Measurements from ENCODE around the gene DHX16. TPM values are rescaled to one million over a fixed set of nuclear protein-coding genes. Genes with fewer than 3 reads are reported as not detected.

Gene DHX16
- total and polyA plus RNA-seq, 2 of the 8 experiments (the other 6 are each of a cell fraction or from before 2014, with no cell fraction given): 27.4 to 44.4 TPM

DNA sequence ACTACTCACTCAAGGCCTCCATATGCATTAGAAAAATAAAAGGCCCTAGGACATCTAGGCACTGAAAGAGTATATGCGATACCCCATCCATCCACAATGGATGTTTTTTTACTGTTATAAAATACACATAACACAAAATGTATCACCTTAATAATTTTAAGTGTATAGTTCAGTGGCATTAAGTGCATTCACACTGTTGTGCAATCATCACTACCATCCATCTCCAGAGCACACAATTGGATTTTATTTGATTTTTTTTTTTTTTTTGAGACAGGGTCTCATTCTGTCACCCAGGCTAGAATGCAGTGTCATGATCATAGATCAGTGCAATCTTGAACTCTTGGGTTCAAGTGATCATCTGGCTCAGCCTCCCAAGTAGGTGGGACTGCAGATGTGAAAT lies 41.5 kb upstream of the DHX16 start:
- H3K23me2 ChIP-seq (ENCODE audit: low read depth, low read length): peaks cover 5% of the 10 kb centered on the region
- no peak overlapping the region for H2BK5ac ChIP-seq (ENCODE audit: low read depth, low read length)
- H3K4ac ChIP-seq (replicated peaks; ENCODE audit: insufficient read length, low read depth, low read length): no peak overlapping the region
- H2AK5ac ChIP-seq (ENCODE audit: low read depth, low read length): no peak overlapping the region
- FAIRE-seq (no peak), DNase-seq (ENCODE audit: low read depth in 1 of 2, low spot score in 2 of 2) (no peak)
- H3K9me3 ChIP-seq (ENCODE audit: insufficient read depth in 2 of 2, low read depth in 1 of 2, low read length in 1 of 2): no peaks in the 10 kb centered on the region
- H3K9ac ChIP-seq (replicated peaks in 1 of 4; ENCODE audit: extremely low read depth in 1 of 4, low read depth in 3 of 4, low read length in 3 of 4): no peak overlapping the region
- CTCF ChIA-PET (ENCODE audit: partially characterized antibody): interaction anchor here (1.0 to 2.3 kb wide), 4 partner anchors 10 to 47 kb away, joined by 3 to 8 read pairs (median 4); no protein-coding TSS in a partner anchor
- H3K27me3 ChIP-seq (replicated peaks in 1 of 4; ENCODE audit: control insufficient read depth in 3 of 4, extremely low read depth in 1 of 4, insufficient read depth in 3 of 4, low read length in 3 of 4): no peaks in the 10 kb centered on the region
- H4K20me1 ChIP-seq (replicated peaks in 1 of 2; ENCODE audit: control insufficient read depth in 1 of 2, insufficient read depth in 2 of 2, low read length in 2 of 2): peaks cover 0 to 5% of the 10 kb centered on the region in 2 experiments
- no peak overlapping the region for H3K56ac ChIP-seq (replicated peaks; ENCODE audit: insufficient read length, low read depth, low read length)
- TF ChIP-seq SAP30 (IDR thresholded peaks at IDR 0.05; ENCODE audit: insufficient read depth, insufficient replicate concordance, low read length) (no peak), TEAD4 (IDR thresholded peaks at IDR 0.05; ENCODE audit: low read depth, low read length) (no peak), SRF (IDR thresholded peaks at IDR 0.05; ENCODE audit: low read depth, low read length) (no peak), JUND (IDR thresholded peaks at IDR 0.05; ENCODE audit: low read length) (no peak), TBP (IDR thresholded peaks at IDR 0.05; ENCODE audit: low read depth, low read length) (no peak), ZNF274 (IDR thresholded peaks at IDR 0.05; ENCODE audit: borderline replicate concordance, extremely low read depth, low read length) (no peak), SP2 (IDR thresholded peaks at IDR 0.05; ENCODE audit: low read length) (no peak)
- H3K27ac ChIP-seq (ENCODE audit: low read depth, low read length): no peak overlapping the region
- H3K79me1 ChIP-seq (ENCODE audit: low read depth, low read length): peaks cover 3% of the 10 kb centered on the region; the same call in 1 of the 2 replicates
- H2BK15ac ChIP-seq (ENCODE audit: low read length): no peak overlapping the region
- H3K23ac ChIP-seq (ENCODE audit: insufficient read length): no peak overlapping the region
- H3K18ac ChIP-seq (ENCODE audit: extremely low read depth, low read length): no peak overlapping the region
- no peak overlapping the region for H2BK120ac ChIP-seq (replicated peaks; ENCODE audit: low read depth, low read length)
- no peak overlapping the region for H4K91ac ChIP-seq (replicated peaks; ENCODE audit: insufficient read length, low read length)
- no peak overlapping the region for H2BK12ac ChIP-seq (ENCODE audit: low read depth, low read length)
- no peak overlapping the region for H2BK20ac ChIP-seq (ENCODE audit: low read length)
- peaks cover 29 to 46% (median 36%) of the 10 kb centered on the region in 4 experiments for H3K36me3 ChIP-seq (ENCODE audit: control insufficient read depth in 2 of 4, insufficient read depth in 4 of 4, low read length in 3 of 4)
- peaks cover 0 to 16% of the 10 kb centered on the region in 2 experiments; a peak in 2 of 4 replicates for H3K79me2 ChIP-seq (ENCODE audit: control insufficient read depth in 1 of 2, insufficient read depth in 2 of 2, low read length in 2 of 2)
- H4K8ac ChIP-seq (ENCODE audit: extremely low read depth, insufficient read depth, low read length): no peak overlapping the region
- POLR2A ChIA-PET (ENCODE audit: partially characterized antibody): interaction anchor here (19.5 to 35.9 kb wide), 2 partner anchors 14 to 22 kb away, joined by 337 to 732 read pairs; partner anchors contain the start of genes FLOT1, IER3 and NRM
- H3K4me3 ChIP-seq (ENCODE audit: extremely low read depth in 1 of 4, insufficient read depth in 2 of 4, low read depth in 3 of 4, low read length in 4 of 4): no peak overlapping the region
- no peak overlapping the region for H4K5ac ChIP-seq (ENCODE audit: insufficient read length, low read depth, low read length)
- 100% methylated on average over 1 of the region's 1 CpG; no CpG with 5 or more reads in 1 of the 2 experiments for WGBS, 2 experiments (ENCODE audit: extremely low coverage in 1 of 2, insufficient coverage in 1 of 2, insufficient read length in 1 of 2, insufficient replicate concordance in 2 of 2, low coverage in 1 of 2, low lambda C conversion rate in 2 of 2, missing lambda C conversion rate in 1 of 2)
- no peak overlapping the region for H2AFZ ChIP-seq (ENCODE audit: low read length)
- no peak overlapping the region for H3K14ac ChIP-seq (ENCODE audit: insufficient read length)
- peaks cover 0 to 2% (median 0%) of the 10 kb centered on the region in 4 experiments; a peak in 6 of 7 replicates for H3K4me1 ChIP-seq (replicated peaks in 1 of 4; ENCODE audit: control insufficient read depth in 3 of 4, insufficient read depth in 4 of 4, low read length in 3 of 4)
- H3K4me2 ChIP-seq (ENCODE audit: insufficient read depth in 1 of 2, low read depth in 2 of 2, low read length in 2 of 2): no peak overlapping the region

Measured in H1 (cell line).